HG03066 (cell line): Measurements from ENCODE around the gene KREMEN1.
"Not testable (repeated sequence)": the region's sequence is repeated elsewhere in the genome, so short reads cannot be mapped to it uniquely, and the experiment has no call there.

Source experiments
- ATAC-seq: cut with Tn5 transposase; IDR thresholded peaks from one replicate; pipeline ENCODE4 v1.9.1; 2021; ENCODE audit warnings: low read depth; ENCODE audit not compliant: unreplicated experiment

Gene KREMEN1

GRCh38 chr22:29074276-29074772, 1.5 kb downstream of the KREMEN1 start:
- no peak for ATAC-seq

DNA sequence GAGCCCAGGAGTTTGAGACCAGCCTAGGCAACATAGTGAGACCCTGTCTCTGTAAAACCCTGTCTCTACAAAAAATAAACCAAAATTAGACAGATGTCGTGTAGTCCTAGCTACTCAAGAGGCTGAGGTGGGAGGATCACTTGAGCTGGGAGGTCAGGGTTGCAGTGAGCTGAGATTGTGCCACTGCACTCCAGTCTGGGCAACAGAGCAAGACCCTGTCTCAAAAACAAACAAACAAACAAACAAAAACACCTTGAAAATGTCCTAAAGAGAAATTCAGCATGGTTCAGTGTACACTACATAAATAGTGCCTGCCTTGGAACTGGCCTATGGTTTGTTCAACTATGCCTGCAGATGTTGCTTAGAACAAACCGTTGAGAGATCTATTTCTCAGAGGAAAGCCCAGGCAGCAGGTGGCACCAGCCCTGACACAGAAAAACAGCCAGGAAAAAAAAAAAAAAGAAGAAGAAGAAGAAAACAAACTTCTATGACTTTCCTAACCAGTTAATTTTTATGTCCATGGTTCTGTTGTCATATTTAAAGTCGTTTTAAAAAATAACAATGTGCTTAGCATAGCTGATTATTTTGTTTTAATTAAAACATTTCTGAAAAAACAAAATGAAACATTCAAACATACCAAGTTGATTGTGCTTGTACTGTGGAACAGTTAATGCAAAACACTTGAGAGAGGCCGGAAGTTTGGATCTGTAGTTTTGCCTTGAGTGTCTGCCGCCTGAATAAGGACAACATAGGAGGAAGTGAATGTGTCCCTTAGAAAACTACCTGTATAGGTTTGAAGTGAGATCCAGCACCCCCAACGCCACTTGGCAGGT, 5.4 kb downstream of the KREMEN1 start:
- ATAC-seq: no peak

DNA sequence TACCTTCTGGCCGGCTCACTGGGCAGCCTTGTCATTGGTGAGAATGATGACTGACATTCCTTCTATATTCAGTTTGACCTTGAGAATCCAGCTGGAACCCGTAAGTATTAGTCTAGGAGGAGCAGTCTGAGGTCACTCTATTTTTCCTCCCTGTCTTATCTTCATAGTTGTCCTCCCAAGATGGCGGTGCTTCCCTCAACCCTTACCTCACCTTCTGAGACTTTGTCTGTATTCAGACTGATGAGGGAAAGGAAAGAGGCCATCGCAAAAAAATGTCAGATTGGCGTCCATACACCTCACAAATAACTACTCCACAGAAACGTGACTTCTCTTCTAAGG, 6.0 kb downstream of the KREMEN1 start:
- no peak for ATAC-seq

DNA sequence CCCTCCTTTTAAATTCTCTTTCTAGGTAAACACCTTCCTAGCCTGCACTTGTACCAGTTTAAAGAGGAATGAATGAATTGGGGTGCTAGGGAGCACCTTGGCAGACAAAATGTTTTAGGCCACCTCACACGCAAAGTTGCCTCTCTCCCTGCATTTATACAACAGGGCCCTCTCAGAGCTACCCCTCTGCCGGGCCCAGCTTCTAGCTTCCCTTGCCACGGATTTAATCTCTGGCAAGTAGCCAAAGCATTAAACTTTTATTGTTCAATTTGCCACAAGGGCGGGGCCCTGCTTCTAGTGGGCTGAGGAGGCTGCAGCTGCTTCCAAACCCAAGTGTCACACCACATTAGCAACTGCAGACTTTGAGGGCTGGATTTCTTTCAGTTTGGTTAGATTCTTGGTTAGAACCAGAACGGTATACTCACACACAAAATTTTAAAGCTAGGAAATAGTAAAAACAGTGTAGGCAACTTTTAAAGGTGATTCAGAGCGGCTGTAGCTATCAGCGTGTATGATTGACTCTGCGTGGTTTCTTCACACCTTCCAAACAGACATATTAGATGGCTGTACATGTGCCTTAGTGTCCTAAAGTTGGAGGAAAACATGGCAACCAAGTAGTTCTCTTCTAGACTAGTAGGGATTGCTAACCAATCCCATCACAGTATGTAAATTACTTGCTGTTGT, 6.5 kb downstream of the KREMEN1 start:
- ATAC-seq: no peak

- ATAC-seq: no peak
These were observed 7.5 kb downstream of the KREMEN1 start for GRCh38 chr22:29080106-29080975.

GRCh38 chr22:29081517-29082236, 8.8 kb downstream of the KREMEN1 start:
- no peak for ATAC-seq

GRCh38 chr22:29082826-29083545, 10.2 kb downstream of the KREMEN1 start:
- ATAC-seq: no peak

DNA sequence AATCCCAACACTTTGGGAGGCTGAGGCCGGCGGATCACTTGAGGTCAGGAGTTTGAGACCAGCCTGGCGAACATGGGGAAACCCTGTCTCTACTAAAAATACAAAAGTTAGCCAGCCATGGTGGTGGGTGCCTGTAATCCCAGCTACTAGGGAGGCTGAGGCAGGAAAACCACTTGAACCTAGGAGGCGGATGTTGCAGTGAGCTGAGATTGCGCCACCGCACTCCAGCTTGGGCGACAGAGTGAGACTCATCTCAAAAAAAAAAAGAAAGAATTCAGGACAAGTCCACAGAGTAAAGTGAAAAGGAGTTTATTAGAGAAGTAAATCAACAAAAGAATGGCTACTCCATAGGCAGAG, 10.7 kb downstream of the KREMEN1 start:
- not testable (repeated sequence) for ATAC-seq

- no peak for ATAC-seq
These were observed 11.2 kb downstream of the KREMEN1 start for GRCh38 chr22:29083933-29084591.

- no peak for ATAC-seq
These were observed 14.2 kb downstream of the KREMEN1 start for GRCh38 chr22:29087012-29087411.

- ATAC-seq: no peak
These were observed 16.0 kb downstream of the KREMEN1 start for GRCh38 chr22:29088809-29089208.

DNA sequence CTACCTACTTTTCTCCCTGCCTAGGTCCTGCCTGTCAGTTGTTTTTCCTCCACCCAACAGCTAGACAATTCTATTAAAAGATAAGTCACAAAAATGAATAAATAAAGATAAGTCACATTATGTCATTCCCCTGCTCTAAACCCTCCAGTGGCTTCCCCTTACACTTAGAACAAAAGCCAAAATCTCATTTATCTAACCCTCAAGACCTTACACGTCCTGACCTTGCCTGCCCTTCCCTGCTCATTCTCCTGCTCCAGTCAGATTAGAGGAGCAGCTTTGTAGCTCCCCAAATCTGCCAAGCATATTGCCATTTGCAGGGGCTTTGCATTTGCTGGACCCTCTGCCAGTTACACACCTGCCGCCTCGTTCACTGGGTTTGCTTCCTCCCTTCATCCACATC, 16.7 kb downstream of the KREMEN1 start:
- ATAC-seq: no peak

GRCh38 chr22:29090039-29090438, 17.2 kb downstream of the KREMEN1 start:
- no peak for ATAC-seq

DNA sequence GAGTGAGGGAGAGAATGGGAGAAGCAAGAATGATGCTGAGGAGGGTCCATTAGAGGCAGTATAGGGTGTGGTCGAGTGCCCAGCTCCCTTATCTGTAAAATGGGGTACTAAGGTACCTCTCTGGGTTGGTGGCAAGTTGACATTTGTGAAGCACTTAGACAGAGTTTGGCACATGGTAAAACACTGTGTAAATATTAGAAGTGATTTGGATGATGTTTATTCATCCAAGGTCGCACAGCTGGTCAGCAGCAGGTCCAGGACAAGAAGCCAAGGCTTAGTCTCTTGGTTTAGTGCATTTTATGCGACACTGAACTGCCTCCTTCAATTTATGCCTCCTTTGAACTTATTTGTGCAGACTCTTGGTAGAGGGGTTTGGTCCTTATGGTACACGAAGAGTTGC, 19.4 kb downstream of the KREMEN1 start:
- ATAC-seq: no peak

DNA sequence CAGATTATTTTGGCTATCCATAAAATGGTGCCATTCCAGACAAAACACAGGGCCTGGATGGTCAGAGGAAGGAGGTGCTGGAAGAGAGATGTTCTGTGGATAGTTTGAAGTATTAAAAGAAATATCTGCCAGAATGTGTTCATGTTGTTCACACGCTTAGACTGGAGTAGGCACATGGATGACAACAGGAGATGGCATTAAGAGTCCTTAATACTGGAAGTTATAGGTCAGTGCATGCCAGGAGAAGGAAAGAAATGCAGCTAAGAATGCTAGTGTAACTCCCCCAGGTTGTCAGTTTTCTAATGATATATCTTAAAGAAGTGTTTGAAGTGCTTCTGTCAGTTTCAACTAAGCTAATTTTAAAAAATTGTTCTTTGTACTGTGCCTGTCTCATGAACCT, 20.2 kb downstream of the KREMEN1 start:
- no peak for ATAC-seq

GRCh38 chr22:29093501-29094300, 20.9 kb downstream of the KREMEN1 start:
- ATAC-seq: no peak

DNA sequence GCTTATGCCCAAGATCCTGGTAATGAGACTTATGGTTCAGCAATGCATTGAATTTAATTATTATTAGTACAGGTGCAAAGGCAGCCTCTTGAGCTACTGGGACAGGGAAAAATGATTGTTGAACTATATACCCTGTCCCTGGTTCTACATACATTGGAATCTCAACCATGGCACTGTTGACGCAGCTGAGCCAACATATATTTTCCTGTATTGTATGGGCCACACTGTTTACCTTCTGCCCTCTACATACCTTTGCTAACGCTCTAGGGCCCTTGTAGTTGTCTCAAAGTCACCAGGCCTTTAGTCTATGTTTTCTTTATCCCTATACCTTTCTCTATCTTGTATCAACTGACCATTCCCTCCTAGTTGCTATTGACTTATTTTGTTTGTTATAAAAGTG, 22.6 kb downstream of the KREMEN1 start:
- no peak for ATAC-seq
